Measurements from ENCODE around the gene DPEP2. TPM values are rescaled to one million over a fixed set of nuclear protein-coding genes. Genes with fewer than 3 reads are reported as not detected.
A peak's percentile ranks its signal among the peaks of the same experiment; 100 is the strongest.

Gene DPEP2
- polyA plus RNA-seq, 3 donors = 117 to 235 (median 124) TPM

DNA sequence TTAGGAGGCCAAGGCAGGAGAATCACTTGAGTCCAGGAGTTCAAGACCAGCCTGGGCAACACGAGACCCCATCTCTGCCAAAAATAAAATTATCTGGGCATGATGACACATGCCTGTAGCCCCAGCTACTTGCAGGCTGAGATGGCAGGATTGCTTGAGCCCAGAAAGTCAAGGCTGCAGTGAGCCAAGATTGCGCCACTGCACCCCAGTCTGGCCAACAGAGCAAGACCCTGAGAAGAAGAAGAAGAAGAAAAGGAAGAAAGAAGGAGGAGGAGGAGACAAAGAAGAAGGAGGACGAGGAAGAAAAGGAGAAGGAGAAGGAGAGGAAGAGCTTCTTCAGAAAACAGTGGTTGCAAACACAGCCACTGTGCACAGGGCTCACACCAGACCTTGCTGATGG is 10.6 kb downstream of the DPEP2 start:
- H3K27me3 Mint-ChIP-seq (ENCODE audit: low read depth in 3 of 3) = no peaks in the 10 kb centered on the region
- peak overlapping the region in 1 of 2 donors; percentile 7 for H3K27ac ChIP-seq (ENCODE audit: low read depth in 1 of 2, low read length in 2 of 2)
- H3K27me3 ChIP-seq (ENCODE audit: control insufficient read depth in 2 of 2, insufficient read depth in 2 of 2, low read length in 2 of 2) = no peaks in the 10 kb centered on the region
- peaks cover 22 to 34% of the 10 kb centered on the region in 2 donors for H3K36me3 ChIP-seq (replicated peaks in 1 of 2; ENCODE audit: control insufficient read depth in 1 of 2, insufficient read depth in 2 of 2, low read length in 2 of 2)
- no peak overlapping the region for H3K4me2 ChIP-seq (replicated peaks; ENCODE audit: extremely low read depth, low read length, poor library complexity, severe bottlenecking)
- H3K79me2 ChIP-seq (ENCODE audit: insufficient read depth, low read length) = peaks cover 13% of the 10 kb centered on the region
- intact Hi-C loops (cut with micrococcal nuclease) = no loop called here
- no peak overlapping the region for H3K9ac ChIP-seq (ENCODE audit: insufficient read depth, low read length, poor library complexity, severe bottlenecking)
- peaks cover 42 to 47% of the 10 kb centered on the region in 2 donors for H3K4me1 ChIP-seq (ENCODE audit: control insufficient read depth in 1 of 2, insufficient read depth in 2 of 2, low read length in 2 of 2)
- no peaks in the 10 kb centered on the region for H3K9me3 Mint-ChIP-seq
- no peak overlapping the region for H2AFZ ChIP-seq (ENCODE audit: insufficient read depth, low read depth, low read length, poor library complexity, severe bottlenecking)
- 62% methylated on average over 3 of the region's 3 CpGs for WGBS (ENCODE audit: insufficient coverage)
- peak overlapping the region in 1 of 2 donors; percentile 53 for H3K4me3 Mint-ChIP-seq
- peaks cover 24 to 30% of the 10 kb centered on the region in 2 donors for H3K36me3 Mint-ChIP-seq
- H3K4me1 Mint-ChIP-seq = peaks cover 59% of the 10 kb centered on the region
- TF ChIP-seq, protein P1, sequence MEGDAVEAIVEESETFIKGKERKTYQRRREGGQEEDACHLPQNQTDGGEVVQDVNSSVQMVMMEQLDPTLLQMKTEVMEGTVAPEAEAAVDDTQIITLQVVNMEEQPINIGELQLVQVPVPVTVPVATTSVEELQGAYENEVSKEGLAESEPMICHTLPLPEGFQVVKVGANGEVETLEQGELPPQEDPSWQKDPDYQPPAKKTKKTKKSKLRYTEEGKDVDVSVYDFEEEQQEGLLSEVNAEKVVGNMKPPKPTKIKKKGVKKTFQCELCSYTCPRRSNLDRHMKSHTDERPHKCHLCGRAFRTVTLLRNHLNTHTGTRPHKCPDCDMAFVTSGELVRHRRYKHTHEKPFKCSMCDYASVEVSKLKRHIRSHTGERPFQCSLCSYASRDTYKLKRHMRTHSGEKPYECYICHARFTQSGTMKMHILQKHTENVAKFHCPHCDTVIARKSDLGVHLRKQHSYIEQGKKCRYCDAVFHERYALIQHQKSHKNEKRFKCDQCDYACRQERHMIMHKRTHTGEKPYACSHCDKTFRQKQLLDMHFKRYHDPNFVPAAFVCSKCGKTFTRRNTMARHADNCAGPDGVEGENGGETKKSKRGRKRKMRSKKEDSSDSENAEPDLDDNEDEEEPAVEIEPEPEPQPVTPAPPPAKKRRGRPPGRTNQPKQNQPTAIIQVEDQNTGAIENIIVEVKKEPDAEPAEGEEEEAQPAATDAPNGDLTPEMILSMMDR (IDR thresholded peaks at IDR 0.05) = no peak
- peak overlapping the region in 3 of 7 donors; percentile 64 to 86 (median 65) for H3K27ac Mint-ChIP-seq
- peaks cover 36% of the 10 kb centered on the region for H4K20me1 ChIP-seq (ENCODE audit: insufficient read depth, low read length)
- no peak for DNase-seq
- no peaks in the 10 kb centered on the region for H3K9me3 ChIP-seq (replicated peaks in 1 of 2; ENCODE audit: control insufficient read depth in 1 of 2, insufficient read depth in 1 of 2, low read length in 2 of 2)
- no peak overlapping the region for H3K4me3 ChIP-seq (replicated peaks in 1 of 3; ENCODE audit: low read depth in 2 of 3, low read length in 3 of 3)

DNA sequence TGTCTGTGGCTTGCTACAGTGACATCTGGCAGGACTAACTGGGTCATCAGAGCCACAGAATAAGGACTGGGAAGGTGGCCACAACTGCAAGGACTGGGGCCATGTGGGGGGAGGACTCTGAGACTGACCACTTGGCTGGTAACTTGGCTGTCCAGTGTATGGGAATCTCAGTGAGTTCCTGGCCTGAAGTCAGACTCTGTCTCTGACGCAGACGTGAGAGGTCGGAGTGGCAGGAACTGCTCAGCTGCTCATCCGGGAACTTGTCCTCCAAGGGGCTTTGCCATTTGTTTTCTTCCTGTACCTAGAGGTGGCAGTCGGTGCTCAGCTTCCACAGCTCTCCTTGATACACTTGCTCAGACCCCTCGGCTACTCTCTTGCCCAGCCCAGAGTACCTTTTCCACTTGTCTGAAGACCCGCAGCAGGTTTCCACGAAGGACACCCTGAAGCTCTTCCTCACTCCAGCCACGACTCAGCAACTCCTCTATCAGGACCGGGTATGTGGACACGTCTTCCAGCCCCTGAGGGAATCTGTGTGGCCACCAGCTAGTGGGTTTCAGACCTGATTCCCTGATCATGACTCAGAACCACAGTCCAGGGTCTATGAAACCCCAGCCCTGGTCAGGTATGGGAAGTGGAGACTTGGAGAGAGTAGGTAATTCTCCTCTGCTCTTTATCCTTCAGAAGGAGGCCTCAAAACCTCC is 11.7 kb downstream of the DPEP2 start:
- no peak overlapping the region for H3K4me3 Mint-ChIP-seq
- Histone ChIP-seq H3K9me3 (replicated peaks in 1 of 2; ENCODE audit: control insufficient read depth in 1 of 2, insufficient read depth in 1 of 2, low read length in 2 of 2) (no peaks in the 10 kb centered on the region), H3K4me3 (replicated peaks in 1 of 3; ENCODE audit: low read depth in 2 of 3, low read length in 3 of 3) (no peak overlapping the region), H3K4me1 (ENCODE audit: control insufficient read depth in 1 of 2, insufficient read depth in 2 of 2, low read length in 2 of 2) (peaks cover 35 to 40% of the 10 kb centered on the region in 2 donors), H3K36me3 (replicated peaks in 1 of 2; ENCODE audit: control insufficient read depth in 1 of 2, insufficient read depth in 2 of 2, low read length in 2 of 2) (peaks cover 19 to 31% of the 10 kb centered on the region in 2 donors), H4K20me1 (ENCODE audit: insufficient read depth, low read length) (peaks cover 31% of the 10 kb centered on the region), H2AFZ (ENCODE audit: insufficient read depth, low read depth, low read length, poor library complexity, severe bottlenecking) (no peak overlapping the region), H3K79me2 (ENCODE audit: insufficient read depth, low read length) (peaks cover 8% of the 10 kb centered on the region), H3K9ac (ENCODE audit: insufficient read depth, low read length, poor library complexity, severe bottlenecking) (no peak overlapping the region), H3K4me2 (replicated peaks; ENCODE audit: extremely low read depth, low read length, poor library complexity, severe bottlenecking) (no peak overlapping the region), H3K27me3 (ENCODE audit: control insufficient read depth in 2 of 2, insufficient read depth in 2 of 2, low read length in 2 of 2) (no peaks in the 10 kb centered on the region), H3K27ac (ENCODE audit: low read depth in 1 of 2, low read length in 2 of 2) (no peak overlapping the region)
- TF ChIP-seq, protein P1 (IDR thresholded peaks at IDR 0.05) = no peak
- H3K4me1 Mint-ChIP-seq = peaks cover 57% of the 10 kb centered on the region
- H3K9me3 Mint-ChIP-seq = peaks cover 0 to 6% (median 3%) of the 10 kb centered on the region in 7 donors
- intact Hi-C loops (cut with micrococcal nuclease) = no loop called here
- no peak for DNase-seq
- peaks cover 23 to 29% of the 10 kb centered on the region in 2 donors for H3K36me3 Mint-ChIP-seq
- H3K27me3 Mint-ChIP-seq (ENCODE audit: low read depth in 3 of 3) = peaks cover 0 to 2% (median 0%) of the 10 kb centered on the region in 3 donors
- peak overlapping the region in 3 of 7 donors; percentile 6 to 73 (median 12) for H3K27ac Mint-ChIP-seq
- 87% methylated on average over 9 of the region's 11 CpGs for WGBS (ENCODE audit: insufficient coverage)
